Suppressor macrophage treated with lipopolysaccharide for 1 hour (primary cell): ENCODE measurements around the gene REG4.
"Not testable (repeated sequence)": the region's sequence is repeated elsewhere in the genome, so short reads cannot be mapped to it uniquely, and the experiment has no call there.

Experiments used
- DNase-seq, 3 donors: peaks; one replicate each; pipeline ENCODE4 v3.0.0-alpha.2; 2020 to 2022

The REG4 gene

GRCh38 chr1:119811387-119811786 lies at the start of gene REG4:
Gene REG4 (minus strand): TSS chr1:119811460. CDS start chr1:119808769, 2,691 bp downstream.
- no peak for DNase-seq

GRCh38 chr1:119859647-119860046 lies 48.4 kb upstream of the REG4 start:
- peak; percentile 68 to 82 (median 82) for DNase-seq

- peak in 1 of 3 donors; percentile 19 for DNase-seq
These were observed 47.4 kb upstream of the REG4 start for GRCh38 chr1:119858556-119859214.

- DNase-seq, result no peak
These were observed 46.9 kb upstream of the REG4 start for GRCh38 chr1:119858126-119858525.

GRCh38 chr1:119853155-119853554 lies 41.9 kb upstream of the REG4 start:
- DNase-seq, result no peak

GRCh38 chr1:119844206-119844605 lies 32.9 kb upstream of the REG4 start:
- DNase-seq, result peak in 1 of 3 donors; percentile 5

GRCh38 chr1:119841306-119841705 lies 30.0 kb upstream of the REG4 start:
- DNase-seq, result no peak

- DNase-seq, result no peak
These were observed 29.5 kb upstream of the REG4 start for GRCh38 chr1:119840745-119841144.

GRCh38 chr1:119838236-119838635 lies 27.0 kb upstream of the REG4 start:
- peak; percentile 77 to 92 (median 82) for DNase-seq

- no peak for DNase-seq
These were observed 23.7 kb upstream of the REG4 start for GRCh38 chr1:119834990-119835389.

- no peak for DNase-seq
These were observed 19.8 kb upstream of the REG4 start for GRCh38 chr1:119831027-119831426.

GRCh38 chr1:119829625-119830024 lies 18.4 kb upstream of the REG4 start:
- no peak for DNase-seq

GRCh38 chr1:119829006-119829405 lies 17.7 kb upstream of the REG4 start:
- not testable (repeated sequence) for DNase-seq

GRCh38 chr1:119828266-119828665 lies 17.0 kb upstream of the REG4 start:
- DNase-seq, result no peak

GRCh38 chr1:119827010-119827409 lies 15.8 kb upstream of the REG4 start:
- DNase-seq, result peak in 2 of 3 donors; percentile 13 to 27

- no peak for DNase-seq
These were observed 11.1 kb upstream of the REG4 start for GRCh38 chr1:119822406-119822805.

- no peak for DNase-seq
These were observed 6.9 kb upstream of the REG4 start for GRCh38 chr1:119818181-119818580.

GRCh38 chr1:119816407-119816806 lies 5.1 kb upstream of the REG4 start:
- DNase-seq, result no peak

- DNase-seq, result no peak
These were observed 4.7 kb upstream of the REG4 start for GRCh38 chr1:119815928-119816327.

GRCh38 chr1:119815361-119815760 lies 4.1 kb upstream of the REG4 start:
- DNase-seq, result no peak

GRCh38 chr1:119814288-119814687 lies 3.0 kb upstream of the REG4 start:
- DNase-seq, result no peak

- DNase-seq, result peak in 1 of 3 donors; percentile 4
These were observed 811 bp upstream of the REG4 start for GRCh38 chr1:119811985-119812557.

GRCh38 chr1:119808972-119809550 lies 2.2 kb downstream of the REG4 start:
- peak; percentile 67 to 84 (median 78) for DNase-seq

GRCh38 chr1:119808491-119808890 lies 2.8 kb downstream of the REG4 start:
- no peak for DNase-seq
